GM18870 (cell line): ENCODE data around the gene ARID5B.

Source experiments
- ATAC-seq: cut with Tn5 transposase; IDR thresholded peaks from one replicate; pipeline ENCODE4 v1.9.1; 2021; ENCODE audit warnings: moderate library complexity; ENCODE audit not compliant: unreplicated experiment

ARID5B gene

DNA sequence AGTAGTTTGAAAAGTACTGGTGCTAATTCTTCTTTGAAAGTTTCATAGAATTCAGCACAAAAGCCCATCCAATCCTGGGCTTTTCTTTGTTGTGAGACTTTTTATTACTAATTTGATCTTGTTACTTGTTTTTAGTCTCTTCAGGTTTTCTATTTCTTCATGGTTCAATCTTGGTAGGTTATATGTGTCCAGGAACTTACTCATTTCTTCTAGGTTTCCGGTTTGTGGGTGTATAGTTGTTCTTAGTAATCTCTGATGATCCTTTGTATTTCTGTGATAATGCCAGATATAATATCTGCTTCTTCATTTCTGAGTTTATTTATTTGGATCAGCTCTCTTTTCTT, 219.7 kb downstream of the ARID5B start:
- no peak for ATAC-seq

GRCh38 chr10:62127975-62128374, 226.5 kb downstream of the ARID5B start:
- no peak for ATAC-seq

DNA sequence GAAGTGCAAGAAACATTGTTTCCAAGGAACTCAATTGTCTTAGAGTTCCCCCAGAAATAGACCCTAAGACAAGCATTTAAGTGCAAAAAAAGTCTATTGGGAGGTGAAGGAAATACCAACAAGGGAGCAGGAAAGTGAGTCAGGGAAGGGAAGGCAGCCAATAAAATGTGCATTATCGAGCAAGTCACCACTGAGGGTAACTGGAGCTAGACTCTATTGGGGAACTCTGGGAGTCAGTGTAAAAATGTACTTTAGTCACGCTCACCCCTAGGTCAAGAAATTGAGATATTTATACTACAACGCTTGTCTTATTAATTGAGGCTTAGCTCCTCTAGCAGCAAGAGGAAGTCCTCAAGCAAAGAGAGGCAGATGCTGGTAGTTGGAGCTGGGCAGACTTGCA, 229.4 kb downstream of the ARID5B start:
- no peak for ATAC-seq

DNA sequence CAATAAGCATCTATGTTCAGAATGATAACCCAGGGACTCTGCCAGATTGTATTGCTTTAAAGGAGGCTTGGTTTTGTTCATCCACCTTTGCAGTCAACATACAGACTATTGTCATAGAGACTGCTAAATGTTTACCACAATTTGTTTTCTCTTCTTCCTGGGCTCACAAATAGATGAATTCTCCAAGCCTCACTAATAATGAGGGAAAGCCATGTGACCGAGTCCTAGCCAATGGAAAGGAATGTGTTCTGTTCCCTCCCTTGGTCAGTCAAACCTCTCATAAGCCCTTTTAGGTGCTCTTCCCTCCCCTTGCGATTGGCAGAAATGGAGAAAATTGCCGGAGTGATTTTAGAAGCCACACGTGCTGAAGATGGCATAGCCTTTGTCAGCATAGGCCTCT, 230.2 kb downstream of the ARID5B start:
- ATAC-seq: no peak

DNA sequence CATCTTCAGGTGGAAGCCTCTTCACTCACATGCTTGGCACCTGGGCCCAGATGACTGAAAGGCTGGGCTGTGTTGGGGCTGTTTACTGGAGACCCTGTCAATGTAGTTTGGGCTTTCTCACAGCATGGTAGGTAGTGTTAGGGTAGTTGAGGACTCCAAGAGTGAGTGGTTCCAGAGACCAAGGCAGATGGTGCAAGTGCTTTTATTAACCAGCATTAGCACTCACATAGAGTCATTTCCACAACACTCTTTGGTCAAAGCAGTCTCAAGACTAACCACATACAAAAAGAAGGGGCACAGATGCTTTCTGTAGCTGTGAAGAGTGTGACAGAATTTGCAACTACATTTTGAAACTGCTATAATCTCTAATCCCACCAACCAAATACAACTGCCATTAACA, 232.1 kb downstream of the ARID5B start:
- ATAC-seq: peak; percentile 98

GRCh38 chr10:62136931-62137330, 235.4 kb downstream of the ARID5B start:
- ATAC-seq: no peak
